PC-9 (cell line): ENCODE results near the gene TACR2. TPM values are rescaled to one million over a fixed set of nuclear protein-coding genes. Genes with fewer than 3 reads are reported as not detected.

Experiments
- BruUV-seq: library from RNA; stranded (reverse); fragments of 400-500 nt; replicated peaks from 2 replicates; lab custom pipeline; 2021; lab: Mats Ljungman, UMichigan
- CTCF ChIA-PET: fragments of 300-600 bp; sonication (Branson Sonifier 250); formaldehyde crosslinking; loops from one replicate; lab custom pipeline; 2022; ENCODE audit warnings: antibody characterized with exemption; lab: Charles Lee
- POLR2A ChIA-PET: fragments of 300-600 bp; sonication (Branson Sonifier 250); formaldehyde crosslinking; loops from one replicate; lab custom pipeline; 2022; ENCODE audit warnings: antibody characterized with exemption; ENCODE audit not compliant: unreplicated experiment; lab: Charles Lee
- DNase-seq, 2 experiments: peaks; one replicate each; pipeline versions ENCODE4 v3.0.0 to v3.0.0-alpha.2; 2015 to 2022; ENCODE audit warnings: mixed read lengths in 1 of 2
- H2AFZ ChIP-seq: fragments of 200-600 bp; sonication (generic); 2 replicates; pipeline ENCODE4 v1.8.1; 2017; ENCODE audit warnings: antibody characterized with exemption
- H3F3A ChIP-seq: fragments of 200-600 bp; sonication (generic); 2 replicates; pipeline ENCODE4 v1.8.1; 2017; ENCODE audit warnings: antibody characterized with exemption, mild to moderate bottlenecking, low read depth; ENCODE audit not compliant: insufficient read depth
- H3K27ac ChIP-seq: fragments of 200-600 bp; sonication (generic); 2 replicates; pipeline ENCODE4 v1.6.1; 2016; ENCODE audit warnings: mixed run types
- H3K27me3 ChIP-seq: fragments of 200-600 bp; sonication (generic); 2 replicates; pipeline ENCODE4 v1.6.1; 2016; ENCODE audit warnings: low read depth, mixed run types; ENCODE audit not compliant: insufficient read depth
- H3K36me3 ChIP-seq: fragments of 200-600 bp; sonication (generic); 2 replicates; pipeline ENCODE4 v1.6.1; 2016; ENCODE audit warnings: low read depth, mixed run types
- H3K4me1 ChIP-seq: fragments of 200-600 bp; sonication (generic); replicated peaks from 2 replicates; pipeline ENCODE4 v1.6.1; 2016; ENCODE audit warnings: mixed run types; ENCODE audit not compliant: insufficient read depth
- H3K4me2 ChIP-seq: fragments of 200-600 bp; sonication (generic); 2 replicates; pipeline ENCODE4 v1.6.1; 2017; ENCODE audit warnings: mixed run types
- H3K4me3 ChIP-seq: fragments of 200-600 bp; sonication (generic); 2 replicates; pipeline ENCODE4 v1.6.1; 2016; ENCODE audit warnings: mixed run types
- H3K79me2 ChIP-seq: fragments of 200-600 bp; sonication (generic); 2 replicates; pipeline ENCODE4 v1.6.1; 2017; ENCODE audit warnings: low read depth, mixed run types
- H3K9me2 ChIP-seq: fragments of 200-600 bp; sonication (generic); 2 replicates; pipeline ENCODE4 v1.8.1; 2017; ENCODE audit warnings: mild to moderate bottlenecking; ENCODE audit not compliant: insufficient read depth
- H3K9me3 ChIP-seq: fragments of 200-600 bp; sonication (generic); 2 replicates; pipeline ENCODE4 v1.8.1; 2016; ENCODE audit warnings: low read depth; ENCODE audit not compliant: insufficient read depth
- H4K20me1 ChIP-seq: fragments of 200-600 bp; sonication (generic); 2 replicates; pipeline ENCODE4 v1.8.1; 2017; ENCODE audit not compliant: insufficient read depth
- CTCF ChIP-seq: fragments of 200-600 bp; sonication (generic); conservative IDR thresholded peaks from 2 replicates; pipeline ENCODE4 v1.6.1; 2017; ENCODE audit warnings: mixed run types, antibody characterized with exemption, mild to moderate bottlenecking, moderate library complexity
- EZH2 ChIP-seq: fragments of 200-600 bp; sonication (generic); IDR thresholded peaks from 2 replicates; pipeline ENCODE4 v1.8.0; 2017; ENCODE audit warnings: antibody characterized with exemption, low read depth
- intact Hi-C: fragments of 100-400 bp; cut with micrococcal nuclease; formaldehyde crosslinking; loops from one replicate; pipeline ENCODE4 v1.10.0; 2022; ENCODE audit not compliant: unreplicated experiment
- total RNA-seq: library from RNA; stranded (reverse); gene quantifications from 2 replicates; pipeline ENCODE4 v1.2.3, GENCODE V29; 2021

The TACR2 gene
- total RNA-seq, 1 experiment from 2014 or later = not detected

GRCh38 chr10:69385454-69386350, 31.0 kb downstream of the TACR2 start:
- peak overlapping the region; percentile 72 for H3K4me2 ChIP-seq
- peaks cover 68% of the 10 kb centered on the region for H3F3A ChIP-seq
- peak; percentile 69 to 97 for DNase-seq
- peak overlapping the region; percentile 91 for H3K27ac ChIP-seq
- ChIA-PET CTCF (interaction anchor here (0.5 to 0.9 kb wide), 4 partner anchors 52 to 397 kb away, joined by 3 to 6 read pairs (median 3); no protein-coding TSS in a partner anchor), POLR2A (interaction anchor here (0.6 to 1.2 kb wide), 6 partner anchors 17 to 154 kb away, joined by 3 to 10 read pairs (median 4); no protein-coding TSS in a partner anchor)
- H3K27me3 ChIP-seq = no peaks in the 10 kb centered on the region
- peaks cover 75% of the 10 kb centered on the region for H3K4me1 ChIP-seq
- H3K79me2 ChIP-seq = peaks cover 12% of the 10 kb centered on the region; the same call in 1 of the 2 replicates
- intact Hi-C loops = loop anchor here (2.0 kb wide), 2 partner anchors 23 to 53 kb away; no protein-coding TSS in a partner anchor
- H2AFZ ChIP-seq = no peak overlapping the region; the same call in 1 of the 2 replicates
- BruUV-seq = no TSS peak
- peak overlapping the region; percentile 20 for H3K4me3 ChIP-seq
- peaks cover 30% of the 10 kb centered on the region for H3K36me3 ChIP-seq
- H3K9me3 ChIP-seq = no peaks in the 10 kb centered on the region
- no peak for TF ChIP-seq CTCF
- no peak for TF ChIP-seq EZH2
- H4K20me1 ChIP-seq = no peaks in the 10 kb centered on the region
- no peaks in the 10 kb centered on the region for H3K9me2 ChIP-seq

- Histone ChIP-seq H3F3A (peaks cover 59% of the 10 kb centered on the region), H2AFZ (no peak overlapping the region), H3K36me3 (peaks cover 32% of the 10 kb centered on the region), H3K4me3 (no peak overlapping the region), H3K4me2 (no peak overlapping the region), H3K79me2 (peaks cover 12% of the 10 kb centered on the region; the same call in 1 of the 2 replicates), H3K27ac (no peak overlapping the region; the same call in none of the 2 replicates), H3K4me1 (peaks cover 61% of the 10 kb centered on the region), H3K9me3 (no peaks in the 10 kb centered on the region), H3K9me2 (no peaks in the 10 kb centered on the region), H4K20me1 (no peaks in the 10 kb centered on the region), H3K27me3 (no peaks in the 10 kb centered on the region)
- no peak for DNase-seq
- TF ChIP-seq EZH2 = no peak
- no peak for TF ChIP-seq CTCF
- ChIA-PET CTCF (no interaction called here), POLR2A (no interaction called here)
- intact Hi-C loops = loop anchor here (2.0 kb wide), 2 partner anchors 22 to 52 kb away; no protein-coding TSS in a partner anchor
- BruUV-seq = no TSS peak
Measured at GRCh38 chr10:69384320-69384719, 32.4 kb downstream of the TACR2 start.

- TF ChIP-seq EZH2 (no peak), CTCF (no peak)
- BruUV-seq = no TSS peak
- no peak overlapping the region for H3K4me2 ChIP-seq
- no peak overlapping the region for H3K27ac ChIP-seq
- no peaks in the 10 kb centered on the region for H3K27me3 ChIP-seq
- peaks cover 59% of the 10 kb centered on the region for H3F3A ChIP-seq
- intact Hi-C loops = no loop called here
- ChIA-PET CTCF (no interaction called here), POLR2A (no interaction called here)
- H3K36me3 ChIP-seq = peaks cover 29% of the 10 kb centered on the region
- H2AFZ ChIP-seq = no peak overlapping the region
- H3K9me2 ChIP-seq = no peaks in the 10 kb centered on the region
- no peak for DNase-seq
- H3K79me2 ChIP-seq = peaks cover 12% of the 10 kb centered on the region; the same call in 1 of the 2 replicates
- H4K20me1 ChIP-seq = no peaks in the 10 kb centered on the region
- H3K4me3 ChIP-seq = no peak overlapping the region
- H3K4me1 ChIP-seq = peaks cover 59% of the 10 kb centered on the region
- H3K9me3 ChIP-seq = no peaks in the 10 kb centered on the region
Measured at GRCh38 chr10:69383558-69383957, 33.2 kb downstream of the TACR2 start.
